Neuronal stem cell (in vitro differentiated cells): Measurements from ENCODE around the gene PSMG1.
"Not testable (repeated sequence)": the region's sequence is repeated elsewhere in the genome, so short reads cannot be mapped to it uniquely, and the experiment has no call there.

Experiments used
- DNase-seq: peaks from one replicate; pipeline ENCODE4 v3.0.0-alpha.2; 2013; ENCODE audit warnings: low spot score
- H2AFZ ChIP-seq: one replicate; pipeline ENCODE4 v1.6.1; 2013; ENCODE audit warnings: mild to moderate bottlenecking, low read length, inconsistent platforms
- H2AK5ac ChIP-seq: 2 replicates; pipeline ENCODE4 v1.6.1; 2013; ENCODE audit warnings: low read depth, mild to moderate bottlenecking, inconsistent platforms, low read length, moderate library complexity, mixed read lengths
- H2BK120ac ChIP-seq: 2 replicates; pipeline ENCODE4 v1.6.1; 2013; ENCODE audit warnings: low read depth, mild to moderate bottlenecking, inconsistent platforms, low read length, moderate library complexity, mixed read lengths
- H2BK12ac ChIP-seq: one replicate; pipeline ENCODE4 v1.6.1; 2013; ENCODE audit warnings: low read length, inconsistent platforms
- H2BK15ac ChIP-seq: 2 replicates; pipeline ENCODE4 v1.6.1; 2013; ENCODE audit warnings: mild to moderate bottlenecking, low read length, inconsistent platforms, mixed read lengths
- H2BK5ac ChIP-seq: one replicate; pipeline ENCODE4 v1.6.1; 2013; ENCODE audit warnings: inconsistent platforms, mild to moderate bottlenecking, low read length, moderate library complexity
- H3K14ac ChIP-seq: one replicate; pipeline ENCODE4 v1.6.1; 2013; ENCODE audit warnings: low read length, inconsistent platforms
- H3K18ac ChIP-seq: 2 replicates; pipeline ENCODE4 v1.6.1; 2013; ENCODE audit warnings: low read length, inconsistent platforms
- H3K23ac ChIP-seq: 2 replicates; pipeline ENCODE4 v1.6.1; 2013; ENCODE audit warnings: low read depth, mild to moderate bottlenecking, mixed read lengths, low read length, inconsistent platforms; ENCODE audit not compliant: poor library complexity
- H3K27ac ChIP-seq: replicated peaks from 3 replicates; pipeline ENCODE4 v1.5.1; 2013; ENCODE audit warnings: low read length, inconsistent platforms
- H3K27me3 ChIP-seq, 3 experiments: 2 replicates each; pipeline ENCODE4 v1.6.1; 2013; ENCODE audit warnings: low read length in 3 of 3, mild to moderate bottlenecking in 2 of 3, inconsistent platforms in 1 of 3, low read depth in 1 of 3, mixed read lengths in 1 of 3, moderate library complexity in 1 of 3; ENCODE audit not compliant: control insufficient read depth in 3 of 3, insufficient read depth in 3 of 3
- H3K36me3 ChIP-seq, 2 donors: replicated peaks in 1 of 2; 2 replicates each; pipeline ENCODE4 v1.6.1; 2013; ENCODE audit warnings: low read length in 2 of 2; ENCODE audit not compliant: control insufficient read depth in 2 of 2, insufficient read depth in 2 of 2
- H3K4ac ChIP-seq: 2 replicates; pipeline ENCODE4 v1.6.1; 2013; ENCODE audit warnings: inconsistent platforms, mild to moderate bottlenecking, low read length, moderate library complexity
- H3K4me1 ChIP-seq, 2 donors: 1 replicate in 1 of 2; 2 replicates in 1 of 2; pipeline ENCODE4 v1.6.1; 2013; ENCODE audit warnings: low read length in 2 of 2, low read depth in 1 of 2; ENCODE audit not compliant: control insufficient read depth in 2 of 2, insufficient read depth in 1 of 2
- H3K4me2 ChIP-seq: one replicate; pipeline ENCODE4 v1.6.1; 2013; ENCODE audit warnings: mild to moderate bottlenecking, low read length, inconsistent platforms; ENCODE audit not compliant: insufficient read depth, poor library complexity, severe bottlenecking
- H3K4me3 ChIP-seq, 2 donors: 2 replicates each; pipeline ENCODE4 v1.5.1; 2013; ENCODE audit warnings: low read length in 2 of 2, mild to moderate bottlenecking in 2 of 2, inconsistent platforms in 1 of 2, moderate library complexity in 1 of 2
- H3K79me1 ChIP-seq: one replicate; pipeline ENCODE4 v1.6.1; 2013; ENCODE audit warnings: low read depth, mild to moderate bottlenecking, inconsistent platforms, low read length, moderate library complexity
- H3K9ac ChIP-seq: one replicate; pipeline ENCODE4 v1.6.1; 2013; ENCODE audit warnings: mild to moderate bottlenecking, low read depth, low read length, inconsistent platforms; ENCODE audit not compliant: poor library complexity
- H3K9me3 ChIP-seq, 2 donors: replicated peaks in 1 of 2; 2 replicates each; pipeline versions ENCODE3 to v1.6.1; 2013; ENCODE audit warnings: low read length in 2 of 2, mild to moderate bottlenecking in 2 of 2, inconsistent platforms in 1 of 2, low read depth in 1 of 2, mixed read lengths in 1 of 2, moderate library complexity in 1 of 2; ENCODE audit not compliant: control insufficient read depth in 2 of 2, insufficient read depth in 1 of 2
- H4K8ac ChIP-seq: one replicate; pipeline ENCODE4 v1.6.1; 2013; ENCODE audit warnings: low read depth, mild to moderate bottlenecking, inconsistent platforms, low read length, moderate library complexity
- H4K91ac ChIP-seq: one replicate; pipeline ENCODE4 v1.6.1; 2013; ENCODE audit warnings: low read length, low read depth, mild to moderate bottlenecking, inconsistent platforms; ENCODE audit not compliant: poor library complexity
- WGBS, 2 donors: extraction: QIAGEN DNeasy Blood & Tissue Kit; methylation state at CpG; one replicate each; pipeline ENCODE4 v1.1.7; 2013; ENCODE audit warnings: missing lambda C conversion rate in 2 of 2, mixed read lengths in 1 of 2; ENCODE audit not compliant: insufficient read length in 2 of 2, insufficient replicate concordance in 1 of 2; ENCODE audit errors: extremely low coverage in 2 of 2; 5-methylcytosine and 5-hydroxymethylcytosine counted together

The PSMG1 gene

DNA sequence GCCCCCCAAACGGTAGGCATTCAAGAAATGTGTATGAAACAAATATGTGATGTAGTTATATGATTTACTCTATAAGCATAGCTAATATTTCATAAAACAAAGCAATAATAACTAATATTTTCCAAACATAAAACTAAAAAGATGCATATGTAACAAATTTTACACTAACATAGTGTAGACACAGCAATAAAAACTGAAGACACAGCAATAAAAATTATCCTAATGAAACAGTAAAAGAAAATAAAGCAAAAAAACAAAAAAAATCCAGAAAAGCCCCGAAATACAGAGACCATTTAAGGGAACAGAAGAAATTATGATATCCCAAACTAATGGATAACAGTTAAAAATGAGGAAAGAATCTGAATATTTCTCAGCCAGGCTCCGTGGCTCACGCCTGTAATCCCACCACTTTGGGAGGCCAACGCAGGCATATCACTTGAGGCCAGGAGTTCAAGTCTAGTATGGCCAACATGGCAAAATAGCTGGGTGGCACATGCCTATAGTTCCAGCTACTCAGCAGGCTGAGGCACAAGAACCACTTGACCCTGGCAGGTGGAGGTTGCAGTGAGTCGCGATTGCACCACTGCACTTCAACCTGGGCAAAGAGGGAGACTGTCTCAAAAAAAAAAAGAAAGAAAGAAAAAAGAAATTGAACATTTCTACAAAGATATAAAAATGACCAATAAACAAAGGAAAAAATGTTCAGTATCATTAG lies 38.2 kb upstream of the PSMG1 start:
- whole genome bisulfite sequencing, 2 donors = no CpG with 5 or more reads among the region's 7 CpGs
- H3K36me3 ChIP-seq = peaks cover 10 to 98% of the 10 kb centered on the region in 2 donors

GRCh38 chr21:39220875-39221274 lies 37.6 kb upstream of the PSMG1 start:
- not testable (repeated sequence) for H2BK5ac ChIP-seq, H3K9me3 ChIP-seq, H2BK12ac ChIP-seq, H2AK5ac ChIP-seq, H3K14ac ChIP-seq, H4K8ac ChIP-seq, H3K79me1 ChIP-seq, H2BK120ac ChIP-seq, H3K4me1 ChIP-seq, H3K27me3 ChIP-seq, DNase-seq, H3K4me3 ChIP-seq, H3K23ac ChIP-seq, H3K4me2 ChIP-seq, H3K9ac ChIP-seq, H3K4ac ChIP-seq, H3K18ac ChIP-seq, H2AFZ ChIP-seq, H2BK15ac ChIP-seq, H3K27ac ChIP-seq, H4K91ac ChIP-seq
- H3K36me3 ChIP-seq = peaks cover 10 to 98% of the 10 kb centered on the region in 2 donors
- WGBS, 2 donors = no CpG with 5 or more reads among the region's 2 CpGs

More for the DNA sequence above, 38.2 kb upstream of the PSMG1 start:
- no peak overlapping the region for H2BK5ac ChIP-seq
- no peak overlapping the region for H3K4ac ChIP-seq
- H3K4me2 ChIP-seq = no peak overlapping the region
- no peaks in the 10 kb centered on the region for H3K79me1 ChIP-seq
- no peak overlapping the region for H3K4me3 ChIP-seq
- no peak overlapping the region for H2BK12ac ChIP-seq
- H2AK5ac ChIP-seq = no peak overlapping the region
- H3K27me3 ChIP-seq = no peaks in the 10 kb centered on the region
- no peak overlapping the region for H3K23ac ChIP-seq
- H3K4me1 ChIP-seq = no peaks in the 10 kb centered on the region
- no peak overlapping the region for H3K14ac ChIP-seq
- no peak overlapping the region for H3K27ac ChIP-seq
- H3K9ac ChIP-seq = no peak overlapping the region
- no peaks in the 10 kb centered on the region for H3K9me3 ChIP-seq
- no peak for DNase-seq
- no peak overlapping the region for H2BK120ac ChIP-seq
- no peak overlapping the region for H3K18ac ChIP-seq
- no peak overlapping the region for H4K91ac ChIP-seq
- no peak overlapping the region for H4K8ac ChIP-seq
- no peak overlapping the region for H2AFZ ChIP-seq
- no peak overlapping the region for H2BK15ac ChIP-seq

GRCh38 chr21:39220150-39220549 lies 36.9 kb upstream of the PSMG1 start:
- Histone ChIP-seq H3K79me1 (no peaks in the 10 kb centered on the region), H3K36me3 (peaks cover 10 to 99% of the 10 kb centered on the region in 2 donors), H3K4me3 (no peak overlapping the region), H3K18ac (no peak overlapping the region), H2BK15ac (no peak overlapping the region), H2BK5ac (no peak overlapping the region), H3K23ac (no peak overlapping the region), H3K14ac (no peak overlapping the region), H3K27ac (no peak overlapping the region), H2BK12ac (no peak overlapping the region), H3K4ac (no peak overlapping the region), H2BK120ac (no peak overlapping the region), H4K8ac (no peak overlapping the region), H4K91ac (no peak overlapping the region), H3K27me3 (no peaks in the 10 kb centered on the region), H3K4me2 (no peak overlapping the region), H3K4me1 (no peaks in the 10 kb centered on the region), H2AK5ac (no peak overlapping the region), H2AFZ (no peak overlapping the region), H3K9ac (no peak overlapping the region), H3K9me3 (no peaks in the 10 kb centered on the region)
- no peak for DNase-seq
- no CpG with 5 or more reads among the region's 3 CpGs for WGBS, 2 donors

DNA sequence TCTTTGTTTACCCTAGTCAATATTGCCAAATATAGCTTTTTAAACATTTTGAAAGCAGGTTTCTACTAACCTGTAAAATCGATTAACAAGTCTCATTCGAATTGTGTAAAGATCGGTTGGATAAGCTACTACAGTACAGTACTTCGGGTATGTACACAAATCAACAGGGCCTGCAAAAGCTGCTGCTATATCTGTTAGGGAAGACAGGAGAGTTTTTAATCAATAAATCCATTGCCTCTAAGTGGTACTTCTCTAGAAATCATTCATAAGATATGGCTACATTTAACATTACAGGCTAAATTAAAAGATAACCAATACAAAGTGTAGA lies 34.8 kb upstream of the PSMG1 start:
- H3K18ac ChIP-seq = no peak overlapping the region
- no peak overlapping the region for H2BK120ac ChIP-seq
- H3K27me3 ChIP-seq = no peaks in the 10 kb centered on the region
- H3K23ac ChIP-seq = no peak overlapping the region
- H3K79me1 ChIP-seq = no peaks in the 10 kb centered on the region
- no peak overlapping the region for H3K4ac ChIP-seq
- no peak overlapping the region for H2BK12ac ChIP-seq
- H3K36me3 ChIP-seq = peaks cover 6 to 99% of the 10 kb centered on the region in 2 donors
- no peak overlapping the region for H3K27ac ChIP-seq
- H3K4me3 ChIP-seq = no peak overlapping the region
- DNase-seq = no peak
- H2AFZ ChIP-seq = no peak overlapping the region
- H3K4me1 ChIP-seq = no peaks in the 10 kb centered on the region
- no peaks in the 10 kb centered on the region for H3K9me3 ChIP-seq
- no peak overlapping the region for H3K9ac ChIP-seq
- no peak overlapping the region for H3K4me2 ChIP-seq
- H2BK15ac ChIP-seq = no peak overlapping the region
- H3K14ac ChIP-seq = no peak overlapping the region
- no peak overlapping the region for H2BK5ac ChIP-seq
- no peak overlapping the region for H2AK5ac ChIP-seq
- H4K8ac ChIP-seq = no peak overlapping the region
- H4K91ac ChIP-seq = no peak overlapping the region
- no CpG with 5 or more reads among the region's 4 CpGs for WGBS, 2 donors
